HCEC 1CT (cell line): ENCODE measurements around the gene SELPLG.

Source experiments
- DNase-seq: peaks from one replicate; pipeline ENCODE4 v3.0.0-alpha.2; 2017

Gene SELPLG

GRCh38 chr12:108618079-108618952 is 15.4 kb downstream of the SELPLG start:
- DNase-seq = peak; percentile 82

GRCh38 chr12:108616941-108617858 is 16.5 kb downstream of the SELPLG start:
- no peak for DNase-seq

- no peak for DNase-seq
These were observed 17.3 kb downstream of the SELPLG start for GRCh38 chr12:108616359-108616758.

GRCh38 chr12:108615918-108616317 is 17.8 kb downstream of the SELPLG start:
- DNase-seq = no peak

GRCh38 chr12:108614639-108615038 is 19.1 kb downstream of the SELPLG start:
- no peak for DNase-seq

GRCh38 chr12:108614041-108614440 is 19.7 kb downstream of the SELPLG start:
- DNase-seq = no peak

GRCh38 chr12:108613548-108613947 is 20.1 kb downstream of the SELPLG start:
- no peak for DNase-seq

- DNase-seq = no peak
These were observed 20.9 kb downstream of the SELPLG start for GRCh38 chr12:108612788-108613282.

GRCh38 chr12:108611884-108612415 is 21.7 kb downstream of the SELPLG start:
- DNase-seq = peak; percentile 91

GRCh38 chr12:108610856-108611605 is 22.7 kb downstream of the SELPLG start:
- DNase-seq = no peak

- DNase-seq = no peak
These were observed 23.3 kb downstream of the SELPLG start for GRCh38 chr12:108610336-108610815.

GRCh38 chr12:108609537-108610335 is 24.0 kb downstream of the SELPLG start:
- peak; percentile 94 for DNase-seq

- DNase-seq = no peak
These were observed 25.1 kb downstream of the SELPLG start for GRCh38 chr12:108608616-108609015.

GRCh38 chr12:108607981-108608600 is 25.6 kb downstream of the SELPLG start:
- DNase-seq = no peak

- no peak for DNase-seq
These were observed 27.2 kb downstream of the SELPLG start for GRCh38 chr12:108606492-108606891.

GRCh38 chr12:108605690-108606406 is 27.8 kb downstream of the SELPLG start:
- DNase-seq = no peak

GRCh38 chr12:108605000-108605689 is 28.5 kb downstream of the SELPLG start:
- peak; percentile 70 for DNase-seq

- DNase-seq = no peak
These were observed 29.3 kb downstream of the SELPLG start for GRCh38 chr12:108604208-108604941.

GRCh38 chr12:108603743-108604142 is 30.0 kb downstream of the SELPLG start:
- DNase-seq = no peak
